ENCODE results near the gene ORC3.
"Not testable (repeated sequence)": the region's sequence is repeated elsewhere in the genome, so short reads cannot be mapped to it uniquely, and the experiment has no call there.

The ORC3 gene

GRCh38 chr6:87700397-87701343 lies 110.7 kb downstream of the ORC3 start:
- peak in 1 of 2 donors; percentile 26 for DNase-seq

DNA sequence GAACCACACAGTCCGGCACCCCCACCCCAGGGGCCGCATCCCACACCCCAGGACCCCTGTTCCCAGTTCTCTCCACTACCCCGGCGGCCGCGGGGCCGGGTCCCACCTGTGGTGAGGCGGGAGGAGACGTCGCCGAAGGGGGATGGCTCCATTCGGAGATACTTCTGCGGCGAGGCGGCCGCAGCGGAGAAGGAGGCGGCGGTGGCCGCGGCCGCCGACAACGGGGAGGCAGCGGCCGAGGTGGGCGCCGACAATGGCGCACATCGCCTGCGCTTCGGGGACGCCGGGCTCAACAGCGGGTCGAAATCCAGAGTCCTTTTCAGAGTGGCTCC lies 111.4 kb downstream of the ORC3 start:
- peak in 1 of 2 donors; percentile 30 for DNase-seq

GRCh38 chr6:87701676-87702588 lies 112.0 kb downstream of the ORC3 start, which contains the start of gene AKIRIN2:
Gene AKIRIN2 (minus strand): TSS chr6:87702233. CDS start chr6:87701684, 549 bp downstream.
- peak; percentile 96 for DNase-seq

- DNase-seq: no peak
Measured at GRCh38 chr6:87702589-87702945, 112.6 kb downstream of the ORC3 start.

DNA sequence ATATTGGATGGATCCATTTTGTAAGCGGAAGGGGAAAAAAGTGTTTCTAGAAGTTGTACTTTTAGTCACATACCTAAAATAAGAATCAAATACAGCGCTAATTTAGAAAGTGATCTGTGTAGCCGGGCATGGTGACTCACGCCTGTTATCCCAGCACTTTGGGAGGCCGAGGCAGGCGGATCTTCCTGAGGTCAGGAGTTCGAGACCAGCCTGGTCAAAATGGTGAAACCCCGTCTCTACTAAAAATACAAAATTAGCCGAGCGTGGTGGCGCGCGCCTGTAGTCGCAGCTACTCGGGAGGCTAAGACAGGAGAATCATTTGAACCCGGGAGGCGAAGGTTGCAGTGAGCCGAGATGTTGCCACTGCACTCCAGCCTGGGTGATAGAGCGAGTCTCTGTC lies 113.1 kb downstream of the ORC3 start:
- DNase-seq: not testable (repeated sequence)

- no peak for DNase-seq
Measured at GRCh38 chr6:87705070-87705691, 115.2 kb downstream of the ORC3 start.

DNA sequence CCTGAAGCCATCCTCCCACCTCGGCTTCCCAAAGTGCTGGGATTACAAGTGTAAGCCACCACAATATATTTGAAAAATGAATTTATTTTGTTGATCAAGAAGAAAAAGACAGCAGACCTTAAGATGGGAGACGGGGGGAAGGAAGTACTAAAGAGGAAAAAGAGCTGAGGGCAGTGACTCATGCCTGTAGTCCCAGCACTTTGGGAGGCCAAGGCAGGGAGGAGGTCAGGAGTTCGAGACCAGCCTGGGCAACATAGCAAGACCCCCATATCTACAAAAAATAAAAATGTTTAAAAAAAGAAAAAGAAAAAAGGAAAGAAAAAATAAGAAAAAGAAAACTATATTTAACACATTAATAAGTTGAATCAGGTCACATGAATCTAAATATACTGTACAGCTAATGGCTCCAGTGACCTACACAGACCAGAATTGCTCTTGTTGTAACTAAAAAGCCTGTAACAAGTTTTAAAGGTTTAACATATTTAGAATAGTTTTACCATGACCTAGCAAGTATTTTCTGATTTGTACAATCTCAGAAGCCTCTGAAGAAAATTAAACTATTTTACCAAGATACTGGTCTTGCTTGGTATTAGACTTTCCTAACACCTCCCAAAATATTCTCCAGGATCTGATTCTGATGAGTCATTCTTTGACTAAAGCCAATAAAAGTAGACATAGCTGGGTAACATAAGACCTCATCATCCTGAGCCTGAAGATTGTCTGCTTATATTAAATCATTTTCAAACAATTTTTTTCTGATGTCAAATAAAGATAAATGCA lies 116.4 kb downstream of the ORC3 start:
- no peak for DNase-seq

GRCh38 chr6:87708581-87709427 lies 118.9 kb downstream of the ORC3 start:
- not testable (repeated sequence) for DNase-seq

DNA sequence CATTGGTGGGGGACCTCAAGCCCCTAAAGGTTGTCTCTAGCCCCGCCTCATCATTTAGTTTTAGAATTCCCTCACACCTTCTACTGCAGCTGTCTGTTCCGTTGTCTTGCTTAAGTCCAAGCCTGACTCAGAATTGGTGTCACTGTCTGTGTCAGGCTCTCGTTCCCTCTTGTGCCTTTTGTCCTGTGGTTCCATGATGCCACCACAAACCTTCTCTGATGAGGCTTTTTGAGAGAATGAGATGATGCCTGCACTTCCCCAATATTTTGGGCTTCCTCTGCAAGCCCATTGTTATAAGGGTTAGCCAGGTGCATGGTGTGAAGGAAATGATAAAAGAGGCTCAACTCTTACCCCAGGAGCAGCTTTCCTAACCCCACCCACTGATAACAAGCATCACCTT lies 120.2 kb downstream of the ORC3 start:
- no peak for DNase-seq

DNA sequence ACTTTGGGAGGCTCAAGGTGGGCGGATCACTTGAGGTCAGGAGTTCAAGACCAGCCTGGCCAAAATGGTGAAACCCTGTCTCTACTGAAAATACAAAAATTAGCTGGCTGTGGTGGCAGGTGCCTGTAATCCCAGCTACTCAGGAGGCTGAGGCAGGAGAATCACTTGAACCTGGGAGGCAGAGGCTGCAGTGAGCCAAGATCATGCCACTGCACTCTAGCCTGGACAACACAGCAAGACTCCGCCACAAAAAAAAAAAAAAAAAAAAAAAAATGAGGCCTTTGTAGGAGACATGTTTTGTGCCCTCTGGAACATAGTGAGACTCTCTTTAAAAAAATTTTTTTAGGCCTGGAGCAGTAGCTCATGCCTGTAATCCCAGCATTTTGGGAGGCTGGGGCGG lies 122.8 kb downstream of the ORC3 start:
- DNase-seq: not testable (repeated sequence)

- DNase-seq: no peak
Measured at GRCh38 chr6:87714093-87714842, 124.3 kb downstream of the ORC3 start.

Measured in hippocampal formation (tissue), 2 donors.